ENCODE measurements around the gene DCC. TPM values are rescaled to one million over a fixed set of nuclear protein-coding genes. Genes with fewer than 3 reads are reported as not detected.

DCC gene
- total and polyA plus RNA-seq, 2 experiments from 2014 or later = 0.53 to 0.73 TPM

DNA sequence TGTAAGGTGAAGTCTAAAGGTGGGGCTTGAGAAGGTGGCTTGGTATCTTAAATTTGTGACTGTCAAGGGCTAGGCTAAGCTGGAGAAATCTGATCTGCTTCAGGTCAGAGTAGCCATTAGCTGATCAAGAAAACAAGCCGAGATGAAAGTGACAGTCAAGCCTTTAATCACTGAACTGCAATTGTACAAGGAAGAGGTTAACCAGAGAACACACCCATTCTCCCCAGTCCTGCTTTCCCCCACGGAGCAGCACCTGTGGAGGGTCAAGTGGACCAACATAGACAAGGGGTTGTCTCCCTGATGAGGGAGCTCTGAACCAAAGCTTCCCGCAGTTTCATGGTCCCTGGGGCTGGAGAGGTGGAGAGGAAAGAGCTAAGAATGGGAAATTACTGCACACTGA, 901.2 kb downstream of the DCC start:
- Histone ChIP-seq H3K4me3 (no peak overlapping the region), H3K79me2 (replicated peaks; ENCODE audit: insufficient read depth) (no peaks in the 10 kb centered on the region), H3K27me3 (ENCODE audit: insufficient read depth) (no peaks in the 10 kb centered on the region), H3K4me2 (no peak overlapping the region), H3K27ac (ENCODE audit: low read depth) (no peak overlapping the region), H4K20me1 (replicated peaks; ENCODE audit: insufficient read depth) (no peaks in the 10 kb centered on the region), H3F3A (replicated peaks; ENCODE audit: low read depth) (no peaks in the 10 kb centered on the region), H2AFZ (no peak overlapping the region), H3K4me1 (ENCODE audit: insufficient read depth) (no peaks in the 10 kb centered on the region), H3K36me3 (ENCODE audit: insufficient read depth) (no peaks in the 10 kb centered on the region; the same call in 1 of the 2 replicates), H3K9me2 (ENCODE audit: insufficient read depth) (no peaks in the 10 kb centered on the region)
- Mint-ChIP-seq H3K9me3 (no peaks in the 10 kb centered on the region), H3K4me1 (no peaks in the 10 kb centered on the region), H3K27ac (no peak overlapping the region), H3K4me3 (no peak overlapping the region), H3K27me3 (ENCODE audit: insufficient read depth, low read depth, poor library complexity) (no peaks in the 10 kb centered on the region), H3K36me3 (ENCODE audit: low read depth) (no peaks in the 10 kb centered on the region)
- TF ChIP-seq ZNF462 (CRISPR knock-in tag; IDR thresholded peaks at IDR 0.05) = no peak
- TF ChIP-seq ETS1 (IDR thresholded peaks at IDR 0.05) = no peak
- no peak for TF ChIP-seq ZNF114 (CRISPR knock-in tag; IDR thresholded peaks at IDR 0.05)
- TF ChIP-seq CTCF (conservative IDR thresholded peaks at IDR 0.05; ENCODE audit: low read depth in 2 of 2) = no peak
- TF ChIP-seq STAT1 (IDR thresholded peaks at IDR 0.05; ENCODE audit: unreplicated experiment) = no peak
- no peak for TF ChIP-seq REST (IDR thresholded peaks at IDR 0.05; ENCODE audit: unreplicated experiment)
- no peak for TF ChIP-seq EZH2phosphoT487 (IDR thresholded peaks at IDR 0.05; ENCODE audit: unreplicated experiment)
- no peak for TF ChIP-seq ZNF331 (CRISPR knock-in tag; IDR thresholded peaks at IDR 0.05; ENCODE audit: low read depth)
- no peak for TF ChIP-seq NANOG (IDR thresholded peaks at IDR 0.05; ENCODE audit: borderline replicate concordance)
- no peak for TF ChIP-seq CREB1 (CRISPR knock-in tag; IDR thresholded peaks at IDR 0.05; ENCODE audit: low read depth)
- no peak for TF ChIP-seq EZH2 (IDR thresholded peaks at IDR 0.05; ENCODE audit: low read depth, unreplicated experiment)
- TF ChIP-seq POLR2AphosphoS5 (IDR thresholded peaks at IDR 0.05; ENCODE audit: low read depth) = no peak
- ATAC-seq (no peak), DNase-seq (ENCODE audit: low spot score) (no peak)

Data from GM23338 (cell line).